ENCODE results near the gene TMEM254.

- no peak for TF ChIP-seq CTCF (conservative IDR thresholded peaks at IDR 0.05 in 1 of 2, IDR thresholded peaks at IDR 0.05 in 1 of 2; ENCODE audit: low read depth in 1 of 2, low read length in 2 of 2)
- TF ChIP-seq EZH2 (IDR thresholded peaks at IDR 0.05; ENCODE audit: low read length, missing control alignments), result no peak
Observed at GRCh38 chr10:80050752-80051151, 27.7 kb upstream of the TMEM254 start.
